Measurements from ENCODE around the gene CARD10.

CARD10 gene

GRCh38 chr22:37526376-37526775 is 7.2 kb upstream of the CARD10 start:
- DNase-seq = no peak

DNA sequence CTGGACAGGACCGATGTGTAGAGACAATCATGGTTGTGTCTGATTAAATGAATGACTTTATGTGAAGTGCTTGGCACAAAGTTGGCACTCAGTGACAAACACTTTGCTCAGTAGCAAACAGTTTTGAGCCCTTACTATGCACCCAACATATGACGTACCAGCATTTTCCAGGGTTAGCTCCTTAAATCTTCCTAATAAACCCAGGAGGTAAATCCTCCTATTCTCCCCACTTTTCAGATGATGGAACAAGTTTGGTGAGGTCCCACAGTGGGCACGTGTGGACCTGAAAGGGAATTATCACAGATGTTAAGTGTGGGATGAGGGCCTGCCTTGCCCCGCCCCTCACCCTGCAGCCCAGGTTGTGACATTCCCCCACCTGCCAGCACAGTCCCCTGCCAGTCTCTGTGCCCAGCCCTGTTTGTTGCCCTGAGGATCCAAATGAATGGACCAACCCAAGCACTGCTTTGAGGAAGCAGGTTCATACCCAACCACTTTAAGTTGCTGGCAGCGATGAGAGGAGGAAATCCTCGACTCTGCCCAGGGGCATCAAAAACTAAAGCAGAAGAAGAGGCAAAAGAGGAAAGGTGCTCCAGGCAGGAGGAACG is 6.6 kb upstream of the CARD10 start:
- DNase-seq = no peak

GRCh38 chr22:37525073-37525745 is 6.0 kb upstream of the CARD10 start:
- DNase-seq = peak; percentile 40 to 47

GRCh38 chr22:37522482-37522881 is 3.3 kb upstream of the CARD10 start:
- DNase-seq = no peak

DNA sequence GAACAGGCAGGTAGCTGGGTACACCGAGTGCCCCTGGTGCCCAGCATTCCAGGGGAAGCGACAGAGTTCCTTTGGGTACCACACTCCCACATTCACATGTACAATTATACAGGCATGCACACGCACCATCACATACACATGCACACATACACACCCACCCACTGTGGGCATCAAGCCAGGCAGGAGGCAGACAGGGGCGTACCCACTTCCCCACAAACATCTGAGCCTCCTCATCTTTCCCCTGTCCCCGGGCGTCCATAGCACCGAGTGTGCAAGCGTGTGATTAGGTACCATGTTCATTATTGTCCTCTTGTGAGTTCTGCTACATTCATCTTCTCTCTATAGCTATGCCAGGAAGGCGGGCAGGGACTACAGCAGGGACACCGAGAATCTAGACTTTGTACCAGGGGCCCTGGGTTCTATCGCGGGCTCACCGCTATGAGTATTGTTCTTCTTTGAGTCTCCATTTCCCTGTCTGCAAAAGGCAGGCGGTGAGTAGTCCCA is 2.1 kb upstream of the CARD10 start:
- no peak for DNase-seq

DNA sequence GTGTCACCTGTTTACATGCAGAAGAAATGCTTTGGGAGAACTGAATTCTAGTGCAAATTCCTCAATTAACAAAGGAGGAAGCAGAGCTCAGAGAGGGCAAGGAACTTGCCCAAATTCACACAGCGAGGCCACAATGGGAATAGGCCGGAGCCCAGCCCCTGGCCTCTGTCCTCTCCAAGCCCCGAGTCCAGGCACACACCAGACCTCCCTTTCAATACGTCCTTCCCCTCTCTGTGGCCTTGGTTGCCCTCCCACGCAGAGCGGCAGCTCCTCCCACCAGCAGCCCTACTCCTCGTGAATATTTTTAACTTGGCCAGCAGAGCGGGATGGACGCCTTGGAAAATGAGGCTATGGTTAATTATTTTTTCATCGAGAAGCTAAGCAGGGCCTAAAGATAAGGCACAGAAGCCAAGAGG is 1.6 kb upstream of the CARD10 start:
- no peak for DNase-seq

DNA sequence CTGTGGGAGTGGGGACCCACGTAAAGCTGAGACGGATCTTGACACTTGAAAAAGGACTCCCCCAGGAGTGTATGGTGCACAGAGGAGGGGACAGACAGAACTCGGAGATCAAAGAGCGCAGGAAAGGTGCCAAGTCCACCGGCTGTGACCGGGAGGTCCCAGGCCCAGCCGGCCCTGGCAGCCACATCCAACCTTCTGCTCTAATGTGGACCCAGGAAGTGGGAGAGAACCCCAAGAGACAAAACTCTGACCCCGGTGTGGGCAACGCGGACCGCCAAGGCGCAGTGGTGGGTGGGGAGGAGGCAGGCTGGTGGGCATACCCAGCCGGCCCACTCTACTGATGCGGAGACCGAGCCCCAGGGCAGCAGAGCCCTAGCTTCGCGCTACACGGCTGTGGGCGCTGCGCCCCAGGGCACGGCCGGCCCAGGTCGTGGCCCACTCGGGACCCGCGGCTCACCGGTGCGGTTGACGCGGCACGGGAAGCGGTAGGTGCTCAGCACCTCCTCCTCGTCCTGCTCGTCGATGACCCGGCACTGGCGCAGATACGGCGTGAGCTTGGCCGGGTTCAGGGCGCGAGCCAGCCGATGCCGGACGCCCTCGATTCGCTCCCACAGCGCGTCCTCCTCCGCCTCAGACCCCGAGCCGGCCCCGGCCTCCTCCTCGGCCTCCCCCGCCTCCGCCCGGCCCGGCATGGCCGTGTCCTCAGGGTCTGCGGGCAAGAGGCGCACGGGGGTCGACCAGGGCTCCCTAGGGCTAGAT is 527 bp downstream of the CARD10 start:
- DNase-seq = no peak

- no peak for DNase-seq
These were observed 1.3 kb downstream of the CARD10 start for GRCh38 chr22:37517826-37518450.

- DNase-seq = no peak
These were observed 2.8 kb downstream of the CARD10 start for GRCh38 chr22:37516456-37516855.

DNA sequence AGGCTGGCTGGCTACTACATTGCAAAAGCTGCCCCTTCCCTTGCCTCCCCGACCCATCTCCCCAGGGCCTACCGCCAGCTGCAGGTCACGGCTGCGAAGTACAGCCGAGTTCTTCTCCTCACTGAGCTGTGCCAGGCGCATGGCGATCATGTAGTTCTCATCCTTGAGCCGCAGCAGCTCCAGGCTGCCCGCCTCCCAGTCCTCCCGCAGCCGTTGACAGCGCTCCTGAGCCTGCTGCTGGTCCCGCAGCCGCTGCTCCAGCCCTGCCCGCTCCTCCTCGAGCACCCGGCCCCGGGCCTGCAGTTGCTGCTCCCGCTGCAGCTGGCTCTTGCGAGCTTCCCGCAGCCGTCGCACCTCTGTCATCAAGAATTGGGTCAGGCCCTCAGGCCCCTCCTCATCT is 3.3 kb downstream of the CARD10 start:
- no peak for DNase-seq

DNA sequence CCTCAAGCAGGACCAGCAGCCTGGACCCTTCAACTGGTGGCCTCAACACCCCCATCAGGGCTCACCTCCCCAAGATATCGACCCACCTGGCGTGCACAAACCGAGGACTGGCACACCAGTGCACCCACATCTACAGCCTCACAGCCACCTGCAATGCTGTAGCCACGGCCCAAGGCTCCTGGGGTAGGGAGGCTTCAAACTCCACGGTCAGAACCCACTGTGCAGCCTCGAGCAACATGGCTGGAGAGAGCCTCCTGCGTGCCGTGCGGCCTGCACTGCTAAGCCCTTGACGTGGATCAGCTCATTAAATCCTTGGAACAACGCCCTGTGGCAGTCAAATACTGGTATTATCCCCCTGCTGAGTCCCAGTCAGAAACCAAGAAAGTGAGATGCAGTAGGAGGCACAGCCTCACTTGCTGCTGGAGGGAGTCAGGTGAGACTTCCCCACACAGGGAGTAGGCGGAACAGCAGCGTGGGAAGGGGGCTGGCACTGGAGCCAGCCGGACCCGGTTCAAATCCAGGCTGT is 4.6 kb downstream of the CARD10 start:
- DNase-seq = no peak

DNA sequence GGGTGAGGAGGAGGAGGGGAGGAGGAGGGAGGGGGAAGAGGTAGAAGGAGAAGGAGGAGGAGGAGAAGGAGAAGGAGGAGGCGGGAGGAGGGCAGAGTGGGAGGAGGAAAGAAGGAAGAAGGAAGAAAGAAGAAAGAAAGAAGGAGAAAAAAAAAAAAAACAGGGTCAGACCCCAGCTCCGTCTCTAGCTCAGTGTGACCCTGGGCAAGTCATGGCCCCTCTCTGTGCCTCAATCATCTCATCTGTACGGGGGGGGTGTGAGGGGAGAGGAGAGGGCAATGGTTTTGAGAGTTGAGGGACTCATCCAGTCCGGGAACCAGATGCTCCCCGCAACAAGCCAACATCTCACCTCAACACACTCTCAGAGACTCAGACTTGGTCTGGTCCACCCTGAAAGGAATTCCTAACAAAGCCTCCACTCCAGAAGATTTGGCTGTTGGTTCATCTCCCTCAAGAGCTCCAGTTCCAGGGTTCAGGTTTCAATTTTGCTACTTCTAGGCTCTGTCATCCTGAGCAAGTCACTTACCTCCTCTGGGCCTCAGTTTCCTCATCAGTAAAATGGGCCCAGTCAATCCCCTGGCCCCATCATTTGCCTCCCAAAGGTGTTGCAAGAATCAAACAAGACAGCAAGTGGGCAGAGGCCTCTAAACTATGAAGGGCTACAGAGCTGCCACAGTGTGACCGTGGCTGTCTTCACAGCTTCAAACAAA is 7.7 kb downstream of the CARD10 start:
- DNase-seq = no peak

DNA sequence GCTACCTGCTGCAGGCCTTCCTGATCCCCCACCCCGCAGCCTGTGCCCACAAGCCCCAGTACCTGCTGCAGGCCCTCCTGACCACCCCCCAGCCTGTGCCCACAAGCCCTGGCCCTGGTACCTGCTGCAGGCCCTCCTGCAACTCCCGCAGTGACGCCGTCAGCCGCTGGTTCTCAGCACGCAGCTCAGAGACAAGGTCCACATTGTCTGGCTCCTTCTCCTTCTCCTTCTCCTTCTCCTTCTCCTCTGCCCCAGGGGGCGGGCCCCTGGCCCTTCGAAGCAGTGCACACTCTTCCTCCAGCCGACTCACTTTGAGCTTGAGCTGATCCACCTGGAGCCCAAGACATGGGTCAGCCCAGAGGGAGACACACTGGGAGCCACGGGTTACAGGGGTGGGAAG is 9.1 kb downstream of the CARD10 start:
- no peak for DNase-seq

- DNase-seq = no peak
These were observed 10.0 kb downstream of the CARD10 start for GRCh38 chr22:37509059-37509860.

- no peak for DNase-seq
These were observed 10.7 kb downstream of the CARD10 start for GRCh38 chr22:37508431-37508992.

GRCh38 chr22:37507731-37508130 is 11.5 kb downstream of the CARD10 start:
- DNase-seq = no peak

GRCh38 chr22:37505989-37506388 is 13.2 kb downstream of the CARD10 start:
- DNase-seq = no peak

- DNase-seq = no peak
These were observed 13.7 kb downstream of the CARD10 start for GRCh38 chr22:37505565-37505964.

- no peak for DNase-seq
These were observed 14.3 kb downstream of the CARD10 start for GRCh38 chr22:37504964-37505363.

DNA sequence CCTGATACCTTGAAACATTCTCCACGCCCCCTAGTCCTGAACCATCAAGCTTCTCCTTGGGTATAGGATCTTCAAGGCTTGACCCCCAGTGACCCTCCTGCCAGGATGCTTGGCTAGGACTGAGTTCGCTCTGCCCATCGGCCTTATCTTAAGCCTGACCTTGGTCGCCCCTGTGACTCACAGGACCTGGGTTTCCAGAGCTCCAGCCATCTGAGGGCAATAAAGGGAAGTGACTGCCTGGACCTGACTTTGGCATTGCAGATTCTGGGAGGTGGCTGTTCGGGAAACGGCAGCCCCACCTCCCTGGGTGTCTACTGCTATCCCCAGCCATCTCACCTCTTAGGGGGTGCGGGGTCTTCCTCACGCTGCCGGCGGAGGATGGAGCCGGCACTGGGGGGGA is 15.4 kb downstream of the CARD10 start:
- DNase-seq = no peak

GRCh38 chr22:37503183-37503683 is 16.0 kb downstream of the CARD10 start:
- no peak for DNase-seq
